Stimulated activated CD8-positive, alpha-beta memory T cell treated with anti-CD3 and anti-CD28 coated beads, Interleukin-15, amount 100 ng/mL, for 24 hours (primary cell): ENCODE results near the gene ATP1B4.

ENCODE experiments used
- DNase-seq: peaks from one replicate; pipeline ENCODE4 v3.0.0-alpha.2; 2020; ENCODE audit warnings: low read depth

The ATP1B4 gene

GRCh38 chrX:120377179-120377578, 15.3 kb downstream of the ATP1B4 start:
- no peak for DNase-seq

GRCh38 chrX:120377715-120378114, 15.8 kb downstream of the ATP1B4 start:
- DNase-seq: no peak

- no peak for DNase-seq
These were observed 16.7 kb downstream of the ATP1B4 start for GRCh38 chrX:120378570-120378969.

GRCh38 chrX:120379937-120380681, 18.2 kb downstream of the ATP1B4 start:
- no peak for DNase-seq

- DNase-seq: no peak
These were observed 18.8 kb downstream of the ATP1B4 start for GRCh38 chrX:120380699-120381098.

GRCh38 chrX:120401301-120401700, 39.4 kb downstream of the ATP1B4 start:
- no peak for DNase-seq

GRCh38 chrX:120402369-120402768, 40.5 kb downstream of the ATP1B4 start:
- no peak for DNase-seq

GRCh38 chrX:120406638-120407037, 44.7 kb downstream of the ATP1B4 start:
- DNase-seq: no peak

GRCh38 chrX:120408168-120408567, 46.3 kb downstream of the ATP1B4 start:
- no peak for DNase-seq

GRCh38 chrX:120419463-120419862, 57.6 kb downstream of the ATP1B4 start:
- no peak for DNase-seq

- no peak for DNase-seq
These were observed 64.7 kb downstream of the ATP1B4 start for GRCh38 chrX:120426599-120426998.

GRCh38 chrX:120428309-120428708, 66.4 kb downstream of the ATP1B4 start:
- DNase-seq: no peak

- no peak for DNase-seq
These were observed 68.1 kb downstream of the ATP1B4 start for GRCh38 chrX:120429776-120430540.
